HG03342 (cell line): ENCODE measurements around the gene CYTH4.
"Not testable (repeated sequence)": the region's sequence is repeated elsewhere in the genome, so short reads cannot be mapped to it uniquely, and the experiment has no call there.

ENCODE experiments used
- ATAC-seq: cut with Tn5 transposase; IDR thresholded peaks from one replicate; pipeline ENCODE4 v1.9.1; 2021; ENCODE audit warnings: mild to moderate bottlenecking, moderate library complexity; ENCODE audit not compliant: unreplicated experiment

Gene CYTH4

GRCh38 chr22:37245740-37246139 is 36.6 kb upstream of the CYTH4 start:
- no peak for ATAC-seq

GRCh38 chr22:37248251-37248650 is 34.1 kb upstream of the CYTH4 start:
- no peak for ATAC-seq

- ATAC-seq: no peak
Observed at GRCh38 chr22:37249986-37250385, 32.3 kb upstream of the CYTH4 start.

- ATAC-seq: not testable (repeated sequence)
Observed at GRCh38 chr22:37251836-37252235, 30.5 kb upstream of the CYTH4 start.

GRCh38 chr22:37253126-37253660 is 29.1 kb upstream of the CYTH4 start:
- no peak for ATAC-seq

GRCh38 chr22:37254209-37254866 is 28.0 kb upstream of the CYTH4 start:
- no peak for ATAC-seq

- ATAC-seq: no peak
Observed at GRCh38 chr22:37254867-37255233, 27.5 kb upstream of the CYTH4 start.

GRCh38 chr22:37255558-37256006 is 26.7 kb upstream of the CYTH4 start:
- no peak for ATAC-seq

- ATAC-seq: no peak
Observed at GRCh38 chr22:37256075-37256726, 26.1 kb upstream of the CYTH4 start.

GRCh38 chr22:37258005-37258752 is 24.1 kb upstream of the CYTH4 start:
- ATAC-seq: no peak

- ATAC-seq: no peak
Observed at GRCh38 chr22:37258753-37259401, 23.4 kb upstream of the CYTH4 start.

GRCh38 chr22:37259540-37260029 is 22.7 kb upstream of the CYTH4 start:
- ATAC-seq: no peak

GRCh38 chr22:37260155-37260795 is 22.0 kb upstream of the CYTH4 start:
- ATAC-seq: no peak

- no peak for ATAC-seq
Observed at GRCh38 chr22:37260901-37261336, 21.4 kb upstream of the CYTH4 start.

- no peak for ATAC-seq
Observed at GRCh38 chr22:37262346-37262745, 20.0 kb upstream of the CYTH4 start.

GRCh38 chr22:37263966-37264887 is 18.1 kb upstream of the CYTH4 start:
- ATAC-seq: no peak

GRCh38 chr22:37266581-37267134 is 15.7 kb upstream of the CYTH4 start:
- ATAC-seq: no peak

- ATAC-seq: peak; percentile 71
Observed at GRCh38 chr22:37267135-37267587, 15.1 kb upstream of the CYTH4 start.
